GM23338 (cell line): ENCODE measurements around the gene CEBPG. TPM values are rescaled to one million over a fixed set of nuclear protein-coding genes. Genes with fewer than 3 reads are reported as not detected.

Experiments used
- ATAC-seq: fragments of 200-7000 bp; cut with Tn5 transposase; 3 replicates; pipeline ENCODE4 v1.9.1; 2020
- DNase-seq: peaks from one replicate; pipeline ENCODE4 v3.0.0-alpha.2; 2015; ENCODE audit warnings: low spot score
- H2AFZ ChIP-seq: fragments of 200-600 bp; sonication (generic); 2 replicates; pipeline ENCODE4 v1.8.0; 2016; ENCODE audit warnings: antibody characterized with exemption, mild to moderate bottlenecking, moderate library complexity
- H3F3A ChIP-seq: fragments of 200-600 bp; sonication (generic); replicated peaks from 2 replicates; pipeline ENCODE4 v1.8.0; 2017; ENCODE audit warnings: antibody characterized with exemption, mixed run types, low read depth
- H3K27ac ChIP-seq: fragments of 200-600 bp; sonication (generic); 2 replicates; pipeline ENCODE4 v1.6.1; 2016; ENCODE audit warnings: low read depth
- H3K27me3 ChIP-seq: fragments of 200-600 bp; sonication (generic); 2 replicates; pipeline ENCODE4 v1.8.0; 2016; ENCODE audit warnings: mild to moderate bottlenecking, mixed run types, moderate library complexity; ENCODE audit not compliant: insufficient read depth
- H3K36me3 ChIP-seq: fragments of 200-600 bp; sonication (generic); 2 replicates; pipeline ENCODE4 v1.8.0; 2016; ENCODE audit warnings: mild to moderate bottlenecking; ENCODE audit not compliant: insufficient read depth
- H3K4me1 ChIP-seq: fragments of 200-600 bp; sonication (generic); 2 replicates; pipeline ENCODE4 v1.8.0; 2016; ENCODE audit warnings: mild to moderate bottlenecking, moderate library complexity; ENCODE audit not compliant: insufficient read depth
- H3K4me2 ChIP-seq: fragments of 200-600 bp; sonication (generic); 2 replicates; pipeline ENCODE4 v1.7.1; 2017; ENCODE audit warnings: mixed run types
- H3K4me3 ChIP-seq: fragments of 200-600 bp; sonication (generic); 2 replicates; pipeline ENCODE4 v1.6.1; 2016; ENCODE audit warnings: mixed run types
- H3K79me2 ChIP-seq: fragments of 200-600 bp; sonication (generic); replicated peaks from 2 replicates; pipeline ENCODE4 v1.8.0; 2017; ENCODE audit warnings: mild to moderate bottlenecking; ENCODE audit not compliant: insufficient read depth
- H3K9me2 ChIP-seq: fragments of 200-600 bp; sonication (generic); 2 replicates; pipeline ENCODE4 v1.8.0; 2017; ENCODE audit not compliant: insufficient read depth
- H4K20me1 ChIP-seq: fragments of 200-600 bp; sonication (generic); replicated peaks from 2 replicates; pipeline ENCODE4 v1.8.0; 2017; ENCODE audit warnings: mild to moderate bottlenecking; ENCODE audit not compliant: insufficient read depth
- H3K27ac Mint-ChIP-seq: 2 replicates; pipeline ENCODE4 v1.8.0; 2020; ENCODE audit warnings: inconsistent platforms, mild to moderate bottlenecking, moderate library complexity, mixed read lengths
- H3K27me3 Mint-ChIP-seq: 3 replicates; pipeline ENCODE4 v1.8.0; 2022; ENCODE audit warnings: low read depth, mild to moderate bottlenecking, moderate library complexity, mixed read lengths, inconsistent platforms; ENCODE audit not compliant: insufficient read depth, poor library complexity
- H3K36me3 Mint-ChIP-seq: 3 replicates; pipeline ENCODE4 v1.8.0; 2021; ENCODE audit warnings: low read depth, mild to moderate bottlenecking, inconsistent platforms, moderate library complexity, mixed read lengths
- H3K4me1 Mint-ChIP-seq: 3 replicates; pipeline ENCODE4 v1.8.0; 2020; ENCODE audit warnings: mild to moderate bottlenecking, inconsistent platforms, mixed read lengths
- H3K4me3 Mint-ChIP-seq: 3 replicates; pipeline ENCODE4 v1.8.0; 2021; ENCODE audit warnings: moderate library complexity, mild to moderate bottlenecking, inconsistent platforms, mixed read lengths
- H3K9me3 Mint-ChIP-seq: 3 replicates; pipeline ENCODE4 v1.8.0; 2020; ENCODE audit warnings: moderate library complexity, mild to moderate bottlenecking, inconsistent platforms, mixed read lengths
- CREB1 ChIP-seq: fragments of 250-450 bp; sonication (Bioruptor Pico); IDR thresholded peaks from 2 replicates; pipeline ENCODE4 v1.5.0; 2020; ENCODE audit warnings: low read depth, mild to moderate bottlenecking, moderate library complexity
- CTCF ChIP-seq, 2 experiments: fragments of 200-600 bp in 1 of 2; sonication (generic) in 1 of 2; conservative IDR thresholded peaks; 2 replicates each; pipeline versions ENCODE4 v1.5.1 to v1.6.1; 2016 to 2017; ENCODE audit warnings: antibody characterized with exemption in 2 of 2, low read depth in 2 of 2, mild to moderate bottlenecking in 2 of 2, moderate library complexity in 1 of 2
- ETS1 ChIP-seq: IDR thresholded peaks from 2 replicates; pipeline ENCODE4 v1.6.1; 2016; ENCODE audit warnings: antibody characterized with exemption
- EZH2 ChIP-seq: fragments of 200-600 bp; sonication (generic); IDR thresholded peaks from one replicate; pipeline ENCODE4 v1.8.0; 2017; ENCODE audit warnings: antibody characterized with exemption, mild to moderate bottlenecking, low read depth; ENCODE audit not compliant: unreplicated experiment
- REST ChIP-seq: IDR thresholded peaks from one replicate; pipeline ENCODE4 v1.6.1; 2018; ENCODE audit warnings: antibody characterized with exemption; ENCODE audit not compliant: unreplicated experiment
- STAT1 ChIP-seq: IDR thresholded peaks from one replicate; pipeline ENCODE4 v1.6.1; 2016; ENCODE audit warnings: antibody characterized with exemption; ENCODE audit not compliant: unreplicated experiment
- ZNF331 ChIP-seq: fragments of 250-450 bp; sonication (Bioruptor Pico); IDR thresholded peaks from 2 replicates; pipeline ENCODE4 v1.5.0; 2020; ENCODE audit warnings: low read depth, mild to moderate bottlenecking, moderate library complexity
- polyA plus RNA-seq: library from polyadenylated mRNA; unstranded; fragments of >200 nt; fragmentation: Nextera tagmentation; extraction: Ambion mirVana; gene quantifications from 2 replicates; pipeline ENCODE4 v1.2.1, GENCODE V29; 2016
- total RNA-seq: library from RNA; depleted of rRNA; stranded (reverse); fragments of >200 nt; shearing (Covaris generic); gene quantifications from 2 replicates; pipeline ENCODE4 v1.2.3, GENCODE V29; 2014

CEBPG gene
- total and polyA plus RNA-seq, 2 experiments from 2014 or later, result 25.9 to 50.2 TPM

- no peaks in the 10 kb centered on the region for H3F3A ChIP-seq
- Mint-ChIP-seq H3K27ac (no peak overlapping the region), H3K9me3 (no peaks in the 10 kb centered on the region; the same call in 2 of the 3 replicates), H3K4me3 (no peak overlapping the region), H3K4me1 (peaks cover 19% of the 10 kb centered on the region), H3K27me3 (peaks cover 7% of the 10 kb centered on the region), H3K36me3 (no peaks in the 10 kb centered on the region)
- ATAC-seq, result peak; percentile 5; the same call in 1 of the 3 replicates
- H2AFZ ChIP-seq, result no peak overlapping the region
- H3K36me3 ChIP-seq, result no peaks in the 10 kb centered on the region
- H3K9me2 ChIP-seq, result no peaks in the 10 kb centered on the region
- H3K27ac ChIP-seq, result no peak overlapping the region
- no peaks in the 10 kb centered on the region for H3K27me3 ChIP-seq
- DNase-seq, result no peak
- TF ChIP-seq EZH2, result no peak
- TF ChIP-seq CTCF (conservative IDR thresholded peaks at IDR 0.05; ENCODE audit: low read depth in 2 of 2), result no peak
- TF ChIP-seq ETS1, result no peak
- peak; percentile 49 for TF ChIP-seq REST
- no peak overlapping the region for H3K4me3 ChIP-seq
- no peaks in the 10 kb centered on the region for H3K79me2 ChIP-seq
- no peaks in the 10 kb centered on the region; the same call in 1 of the 2 replicates for H4K20me1 ChIP-seq
- H3K4me1 ChIP-seq, result no peaks in the 10 kb centered on the region
- no peak overlapping the region for H3K4me2 ChIP-seq
Measured at GRCh38 chr19:33393286-33394005, 19.9 kb downstream of the CEBPG start.

- DNase-seq (no peak), ATAC-seq (no peak)
- no peaks in the 10 kb centered on the region for H3K9me2 ChIP-seq
- H3K27ac ChIP-seq, result no peak overlapping the region
- no peak overlapping the region for H3K4me2 ChIP-seq
- H3K36me3 ChIP-seq, result no peaks in the 10 kb centered on the region
- H3K27ac Mint-ChIP-seq, result no peak overlapping the region
- H3K4me3 Mint-ChIP-seq, result no peak overlapping the region
- H2AFZ ChIP-seq, result no peak overlapping the region
- no peaks in the 10 kb centered on the region; the same call in 1 of the 2 replicates for H4K20me1 ChIP-seq
- no peaks in the 10 kb centered on the region for H3K27me3 ChIP-seq
- no peaks in the 10 kb centered on the region for H3K4me1 ChIP-seq
- H3F3A ChIP-seq, result no peaks in the 10 kb centered on the region
- H3K79me2 ChIP-seq, result no peaks in the 10 kb centered on the region
- no peaks in the 10 kb centered on the region; the same call in 2 of the 3 replicates for H3K9me3 Mint-ChIP-seq
- H3K4me1 Mint-ChIP-seq, result peaks cover 19% of the 10 kb centered on the region
- peaks cover 7% of the 10 kb centered on the region for H3K27me3 Mint-ChIP-seq
- H3K4me3 ChIP-seq, result no peak overlapping the region
- no peaks in the 10 kb centered on the region for H3K36me3 Mint-ChIP-seq
- TF ChIP-seq CTCF (conservative IDR thresholded peaks at IDR 0.05; ENCODE audit: low read depth in 2 of 2) (no peak), ZNF331 (CRISPR knock-in tag) (no peak), REST (no peak), ETS1 (no peak), CREB1 (CRISPR knock-in tag) (no peak), STAT1 (no peak)
Measured at GRCh38 chr19:33394006-33394722, 20.7 kb downstream of the CEBPG start.
